ENCODE measurements around the gene CMBL.
"Not testable (repeated sequence)": the region's sequence is repeated elsewhere in the genome, so short reads cannot be mapped to it uniquely, and the experiment has no call there.

Gene CMBL

GRCh38 chr5:10277773-10278630 lies 29.7 kb downstream of the CMBL start:
- H3K27ac ChIP-seq: no peak overlapping the region
- no peak for TF ChIP-seq CTCF (conservative IDR thresholded peaks at IDR 0.05; ENCODE audit: low read depth)
- POLR2A ChIA-PET (ENCODE audit: low non-redundant PET): no interaction called here
- CTCF ChIA-PET: no interaction called here
- DNase-seq (ENCODE audit: low spot score): no peak

- ChIA-PET POLR2A (ENCODE audit: low non-redundant PET) (no interaction called here), CTCF (no interaction called here)
- no peak overlapping the region for H3K27ac ChIP-seq
- TF ChIP-seq CTCF (conservative IDR thresholded peaks at IDR 0.05; ENCODE audit: low read depth): no peak
- DNase-seq (ENCODE audit: low spot score): no peak
Measured at GRCh38 chr5:10276691-10277090, 31.0 kb downstream of the CMBL start.

GRCh38 chr5:10275991-10276390 lies 31.7 kb downstream of the CMBL start:
- ChIA-PET CTCF (no interaction called here), POLR2A (ENCODE audit: low non-redundant PET) (no interaction called here)
- no peak overlapping the region for H3K27ac ChIP-seq
- no peak for DNase-seq (ENCODE audit: low spot score)
- no peak for TF ChIP-seq CTCF (conservative IDR thresholded peaks at IDR 0.05; ENCODE audit: low read depth)

- TF ChIP-seq CTCF (conservative IDR thresholded peaks at IDR 0.05; ENCODE audit: low read depth): no peak
- ChIA-PET CTCF (no interaction called here), POLR2A (ENCODE audit: low non-redundant PET) (no interaction called here)
- no peak for DNase-seq (ENCODE audit: low spot score)
- no peak overlapping the region for H3K27ac ChIP-seq
Measured at GRCh38 chr5:10275460-10275859, 32.2 kb downstream of the CMBL start.

- H3K27ac ChIP-seq; POLR2A ChIA-PET (ENCODE audit: low non-redundant PET); DNase-seq (ENCODE audit: low spot score); CTCF ChIA-PET: not testable (repeated sequence)
Measured at GRCh38 chr5:10272875-10273209, 34.9 kb downstream of the CMBL start.

DNA sequence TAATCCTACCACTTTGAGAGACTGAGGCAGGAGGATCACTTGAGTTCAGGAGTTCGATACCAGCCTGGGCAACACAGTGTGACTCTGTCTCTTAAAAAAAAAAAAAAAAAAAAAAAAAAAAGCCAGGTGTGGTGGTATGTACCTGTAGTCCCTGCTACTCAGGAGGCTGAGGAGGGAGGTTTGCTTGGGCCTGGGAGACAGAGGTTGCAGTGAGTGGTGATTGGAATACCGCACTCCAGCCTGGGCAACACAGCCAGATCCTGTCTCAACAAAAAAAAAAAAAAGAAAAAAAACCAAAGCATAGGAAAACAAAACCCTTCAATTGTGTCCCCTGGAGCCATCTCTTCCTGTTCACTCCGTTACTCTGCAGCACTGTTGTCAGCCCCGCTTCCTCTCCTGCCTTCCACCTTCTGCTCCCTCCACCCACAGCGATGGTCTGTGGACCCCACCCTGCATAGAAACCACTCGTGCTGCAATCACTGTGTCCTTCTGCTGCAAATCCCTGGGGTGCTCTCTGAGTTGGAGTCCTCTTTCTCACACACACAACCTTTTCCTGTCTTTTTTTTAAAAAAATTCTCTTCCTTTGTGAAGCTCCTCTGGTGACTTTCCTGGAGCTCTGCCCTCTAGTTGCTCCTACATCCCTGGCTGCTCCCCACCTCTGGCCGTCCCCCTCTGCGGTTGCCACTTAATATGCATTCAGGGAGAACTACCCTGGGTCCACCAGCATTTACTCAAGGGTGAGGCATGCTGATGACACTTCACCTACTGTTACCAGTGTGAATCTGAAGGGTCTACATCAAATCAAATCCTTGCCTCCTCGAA lies 35.4 kb downstream of the CMBL start:
- H3K27ac ChIP-seq: no peak overlapping the region
- no peak for TF ChIP-seq CTCF (conservative IDR thresholded peaks at IDR 0.05; ENCODE audit: low read depth)
- POLR2A ChIA-PET (ENCODE audit: low non-redundant PET): no interaction called here
- CTCF ChIA-PET: interaction anchor here (0.5 to 0.6 kb wide), 2 partner anchors 758 to 1852 kb away, joined by 3 to 10 read pairs; no protein-coding TSS in a partner anchor
- DNase-seq (ENCODE audit: low spot score): no peak

DNA sequence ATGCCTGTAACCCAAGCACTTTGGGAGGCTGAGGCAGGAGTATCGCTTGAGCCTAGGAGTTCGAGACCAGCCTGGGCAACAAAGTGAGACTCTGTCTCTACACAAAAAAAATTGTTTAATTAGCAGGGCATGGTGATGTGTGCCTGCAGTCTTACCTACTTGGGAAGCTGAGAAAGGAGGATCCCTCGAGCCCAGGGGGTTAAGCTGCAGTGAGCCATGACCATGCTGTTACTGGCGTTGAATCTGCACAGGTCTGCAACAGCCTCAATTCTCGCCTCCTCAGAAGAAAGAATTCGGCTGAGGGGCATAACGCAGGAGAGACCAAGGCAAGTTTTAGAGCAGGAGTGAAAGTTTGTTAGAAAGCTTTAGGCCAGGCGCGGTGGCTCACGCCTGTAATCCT lies 39.6 kb downstream of the CMBL start:
- no peak for TF ChIP-seq CTCF (conservative IDR thresholded peaks at IDR 0.05; ENCODE audit: low read depth)
- DNase-seq (ENCODE audit: low spot score): no peak
- POLR2A ChIA-PET (ENCODE audit: low non-redundant PET): no interaction called here
- peak overlapping the region; percentile 9; the same call in 1 of the 2 replicates for H3K27ac ChIP-seq
- CTCF ChIA-PET: no interaction called here

Measured in RWPE1 (cell line).